Measurements from ENCODE around the gene IL6ST. TPM values are rescaled to one million over a fixed set of nuclear protein-coding genes. Genes with fewer than 3 reads are reported as not detected.
A peak's percentile ranks its signal among the peaks of the same experiment; 100 is the strongest.

IL6ST gene
- total and polyA plus RNA-seq, 5 donors from 2014 or later, result 25.3 to 234 (median 58.0) TPM

- no peak overlapping the region for H3K27ac Mint-ChIP-seq
- Histone ChIP-seq H3K27ac (ENCODE audit: insufficient read depth, low read length, poor library complexity, severe bottlenecking) (no peak overlapping the region), H3K36me3 (ENCODE audit: control insufficient read depth, insufficient read depth, low read length) (no peaks in the 10 kb centered on the region), H3K9me3 (ENCODE audit: control insufficient read depth in 2 of 2, low read length in 2 of 2) (no peaks in the 10 kb centered on the region), H3K4me1 (ENCODE audit: control insufficient read depth, insufficient read depth, low read length, poor library complexity, severe bottlenecking) (peaks cover 2% of the 10 kb centered on the region), H3K4me3 (ENCODE audit: low read depth, low read length) (no peak overlapping the region), H3K27me3 (ENCODE audit: control insufficient read depth, insufficient read depth, low read length) (peaks cover 2% of the 10 kb centered on the region)
- DNase-seq, result no peak
- no peaks in the 10 kb centered on the region for H3K36me3 Mint-ChIP-seq
- peaks cover 0 to 5% (median 3%) of the 10 kb centered on the region in 4 donors for H3K4me1 Mint-ChIP-seq
- no peak for ATAC-seq (ENCODE audit: low read depth in 2 of 2)
- H3K4me3 Mint-ChIP-seq, result no peak overlapping the region
- H3K9me3 Mint-ChIP-seq, result peaks cover 0 to 3% (median 0%) of the 10 kb centered on the region in 7 donors
- peaks cover 4% of the 10 kb centered on the region for H3K27me3 Mint-ChIP-seq
Observed at GRCh38 chr5:55897905-55898304, 96.9 kb downstream of the IL6ST start.

GRCh38 chr5:55897206-55897894, 97.4 kb downstream of the IL6ST start:
- H3K27me3 Mint-ChIP-seq, result peaks cover 4% of the 10 kb centered on the region
- Histone ChIP-seq H3K9me3 (ENCODE audit: control insufficient read depth in 2 of 2, low read length in 2 of 2) (no peaks in the 10 kb centered on the region), H3K36me3 (ENCODE audit: control insufficient read depth, insufficient read depth, low read length) (no peaks in the 10 kb centered on the region), H3K4me1 (ENCODE audit: control insufficient read depth, insufficient read depth, low read length, poor library complexity, severe bottlenecking) (no peaks in the 10 kb centered on the region), H3K27ac (ENCODE audit: insufficient read depth, low read length, poor library complexity, severe bottlenecking) (no peak overlapping the region), H3K4me3 (ENCODE audit: low read depth, low read length) (no peak overlapping the region), H3K27me3 (ENCODE audit: control insufficient read depth, insufficient read depth, low read length) (peaks cover 2% of the 10 kb centered on the region)
- DNase-seq, result no peak
- no peak overlapping the region for H3K4me3 Mint-ChIP-seq
- H3K9me3 Mint-ChIP-seq, result peaks cover 0 to 3% (median 0%) of the 10 kb centered on the region in 7 donors
- H3K36me3 Mint-ChIP-seq, result no peaks in the 10 kb centered on the region
- H3K4me1 Mint-ChIP-seq, result peaks cover 0 to 4% (median 0%) of the 10 kb centered on the region in 4 donors
- no peak overlapping the region for H3K27ac Mint-ChIP-seq
- ATAC-seq (ENCODE audit: low read depth in 2 of 2), result no peak

- Mint-ChIP-seq H3K4me3 (no peak overlapping the region), H3K9me3 (peaks cover 0 to 3% (median 0%) of the 10 kb centered on the region in 7 donors), H3K27me3 (peaks cover 4% of the 10 kb centered on the region), H3K4me1 (peaks cover 0 to 4% (median 0%) of the 10 kb centered on the region in 4 donors), H3K27ac (peak overlapping the region in 1 of 3 donors; percentile 84), H3K36me3 (no peaks in the 10 kb centered on the region)
- Histone ChIP-seq H3K27ac (ENCODE audit: insufficient read depth, low read length, poor library complexity, severe bottlenecking) (no peak overlapping the region), H3K27me3 (ENCODE audit: control insufficient read depth, insufficient read depth, low read length) (peaks cover 2% of the 10 kb centered on the region), H3K4me1 (ENCODE audit: control insufficient read depth, insufficient read depth, low read length, poor library complexity, severe bottlenecking) (no peaks in the 10 kb centered on the region), H3K4me3 (ENCODE audit: low read depth, low read length) (no peak overlapping the region), H3K9me3 (ENCODE audit: control insufficient read depth in 2 of 2, low read length in 2 of 2) (no peaks in the 10 kb centered on the region), H3K36me3 (ENCODE audit: control insufficient read depth, insufficient read depth, low read length) (no peaks in the 10 kb centered on the region)
- DNase-seq, result no peak
- ATAC-seq (ENCODE audit: low read depth in 2 of 2), result no peak
Observed at GRCh38 chr5:55896663-55897062, 98.1 kb downstream of the IL6ST start.

- Mint-ChIP-seq H3K9me3 (peaks cover 0 to 3% (median 0%) of the 10 kb centered on the region in 7 donors), H3K36me3 (no peaks in the 10 kb centered on the region), H3K4me1 (peaks cover 0 to 4% (median 0%) of the 10 kb centered on the region in 4 donors), H3K27me3 (peaks cover 4% of the 10 kb centered on the region), H3K4me3 (no peak overlapping the region), H3K27ac (no peak overlapping the region)
- no peak overlapping the region for H3K4me3 ChIP-seq (ENCODE audit: low read depth, low read length)
- DNase-seq, result no peak
- H3K4me1 ChIP-seq (ENCODE audit: control insufficient read depth, insufficient read depth, low read length, poor library complexity, severe bottlenecking), result no peaks in the 10 kb centered on the region
- no peaks in the 10 kb centered on the region for H3K36me3 ChIP-seq (ENCODE audit: control insufficient read depth, insufficient read depth, low read length)
- no peak for ATAC-seq (ENCODE audit: low read depth in 2 of 2)
- H3K9me3 ChIP-seq (ENCODE audit: control insufficient read depth in 2 of 2, low read length in 2 of 2), result no peaks in the 10 kb centered on the region
- H3K27ac ChIP-seq (ENCODE audit: insufficient read depth, low read length, poor library complexity, severe bottlenecking), result no peak overlapping the region
- H3K27me3 ChIP-seq (ENCODE audit: control insufficient read depth, insufficient read depth, low read length), result peaks cover 2% of the 10 kb centered on the region
Observed at GRCh38 chr5:55896238-55896637, 98.5 kb downstream of the IL6ST start.

- no peak overlapping the region for H3K4me3 Mint-ChIP-seq
- Histone ChIP-seq H3K9me3 (ENCODE audit: control insufficient read depth in 2 of 2, low read length in 2 of 2) (no peaks in the 10 kb centered on the region), H3K36me3 (ENCODE audit: control insufficient read depth, insufficient read depth, low read length) (no peaks in the 10 kb centered on the region), H3K27ac (ENCODE audit: insufficient read depth, low read length, poor library complexity, severe bottlenecking) (no peak overlapping the region), H3K4me3 (ENCODE audit: low read depth, low read length) (no peak overlapping the region), H3K27me3 (ENCODE audit: control insufficient read depth, insufficient read depth, low read length) (peaks cover 1% of the 10 kb centered on the region), H3K4me1 (ENCODE audit: control insufficient read depth, insufficient read depth, low read length, poor library complexity, severe bottlenecking) (no peaks in the 10 kb centered on the region)
- H3K4me1 Mint-ChIP-seq, result peaks cover 0 to 4% (median 0%) of the 10 kb centered on the region in 4 donors
- ATAC-seq (ENCODE audit: low read depth in 2 of 2) (no peak), DNase-seq (no peak)
- peaks cover 2% of the 10 kb centered on the region for H3K27me3 Mint-ChIP-seq
- H3K27ac Mint-ChIP-seq, result no peak overlapping the region
- no peaks in the 10 kb centered on the region for H3K36me3 Mint-ChIP-seq
- H3K9me3 Mint-ChIP-seq, result peaks cover 0 to 3% (median 0%) of the 10 kb centered on the region in 7 donors
Observed at GRCh38 chr5:55895346-55895745, 99.4 kb downstream of the IL6ST start.

- Mint-ChIP-seq H3K4me1 (peaks cover 0 to 4% (median 0%) of the 10 kb centered on the region in 4 donors), H3K27me3 (no peaks in the 10 kb centered on the region), H3K4me3 (no peak overlapping the region), H3K9me3 (peaks cover 0 to 3% (median 0%) of the 10 kb centered on the region in 7 donors), H3K27ac (no peak overlapping the region), H3K36me3 (no peaks in the 10 kb centered on the region)
- Histone ChIP-seq H3K9me3 (ENCODE audit: control insufficient read depth in 2 of 2, low read length in 2 of 2) (no peaks in the 10 kb centered on the region), H3K4me1 (ENCODE audit: control insufficient read depth, insufficient read depth, low read length, poor library complexity, severe bottlenecking) (no peaks in the 10 kb centered on the region), H3K27ac (ENCODE audit: insufficient read depth, low read length, poor library complexity, severe bottlenecking) (no peak overlapping the region), H3K36me3 (ENCODE audit: control insufficient read depth, insufficient read depth, low read length) (no peaks in the 10 kb centered on the region), H3K27me3 (ENCODE audit: control insufficient read depth, insufficient read depth, low read length) (no peaks in the 10 kb centered on the region), H3K4me3 (ENCODE audit: low read depth, low read length) (no peak overlapping the region)
- ATAC-seq (ENCODE audit: low read depth in 2 of 2), result no peak
- DNase-seq, result peak in 1 of 3 donors; percentile 23
Observed at GRCh38 chr5:55894135-55894534, 100.6 kb downstream of the IL6ST start.

GRCh38 chr5:55892479-55892878, 102.3 kb downstream of the IL6ST start:
- Mint-ChIP-seq H3K27me3 (no peaks in the 10 kb centered on the region), H3K4me3 (no peak overlapping the region), H3K36me3 (no peaks in the 10 kb centered on the region), H3K4me1 (peaks cover 0 to 6% (median 0%) of the 10 kb centered on the region in 4 donors), H3K27ac (no peak overlapping the region), H3K9me3 (peaks cover 0 to 3% (median 0%) of the 10 kb centered on the region in 7 donors)
- DNase-seq (no peak), ATAC-seq (ENCODE audit: low read depth in 2 of 2) (no peak)
- Histone ChIP-seq H3K4me3 (ENCODE audit: low read depth, low read length) (no peak overlapping the region), H3K27ac (ENCODE audit: insufficient read depth, low read length, poor library complexity, severe bottlenecking) (no peak overlapping the region), H3K9me3 (ENCODE audit: control insufficient read depth in 2 of 2, low read length in 2 of 2) (no peaks in the 10 kb centered on the region), H3K27me3 (ENCODE audit: control insufficient read depth, insufficient read depth, low read length) (no peaks in the 10 kb centered on the region), H3K4me1 (ENCODE audit: control insufficient read depth, insufficient read depth, low read length, poor library complexity, severe bottlenecking) (no peaks in the 10 kb centered on the region), H3K36me3 (ENCODE audit: control insufficient read depth, insufficient read depth, low read length) (no peaks in the 10 kb centered on the region)

- H3K27ac Mint-ChIP-seq, result no peak overlapping the region
- Histone ChIP-seq H3K9me3 (ENCODE audit: control insufficient read depth in 2 of 2, low read length in 2 of 2) (no peaks in the 10 kb centered on the region), H3K27me3 (ENCODE audit: control insufficient read depth, insufficient read depth, low read length) (peaks cover 2% of the 10 kb centered on the region), H3K4me3 (ENCODE audit: low read depth, low read length) (no peak overlapping the region), H3K27ac (ENCODE audit: insufficient read depth, low read length, poor library complexity, severe bottlenecking) (no peak overlapping the region), H3K36me3 (ENCODE audit: control insufficient read depth, insufficient read depth, low read length) (no peaks in the 10 kb centered on the region), H3K4me1 (ENCODE audit: control insufficient read depth, insufficient read depth, low read length, poor library complexity, severe bottlenecking) (no peaks in the 10 kb centered on the region)
- DNase-seq, result no peak
- no peaks in the 10 kb centered on the region for H3K36me3 Mint-ChIP-seq
- peaks cover 0 to 2% (median 0%) of the 10 kb centered on the region in 7 donors for H3K9me3 Mint-ChIP-seq
- no peak for ATAC-seq (ENCODE audit: low read depth in 2 of 2)
- H3K4me3 Mint-ChIP-seq, result no peak overlapping the region
- peaks cover 0 to 2% (median 0%) of the 10 kb centered on the region in 4 donors for H3K4me1 Mint-ChIP-seq
- peaks cover 20% of the 10 kb centered on the region for H3K27me3 Mint-ChIP-seq
Observed at GRCh38 chr5:55888205-55888604, 106.6 kb downstream of the IL6ST start.
